ENCODE data around the gene CECR2.
"Not testable (repeated sequence)": the region's sequence is repeated elsewhere in the genome, so short reads cannot be mapped to it uniquely, and the experiment has no call there.

CECR2 gene

GRCh38 chr22:17523925-17524324 lies 154.7 kb downstream of the CECR2 start:
- no peak for DNase-seq

DNA sequence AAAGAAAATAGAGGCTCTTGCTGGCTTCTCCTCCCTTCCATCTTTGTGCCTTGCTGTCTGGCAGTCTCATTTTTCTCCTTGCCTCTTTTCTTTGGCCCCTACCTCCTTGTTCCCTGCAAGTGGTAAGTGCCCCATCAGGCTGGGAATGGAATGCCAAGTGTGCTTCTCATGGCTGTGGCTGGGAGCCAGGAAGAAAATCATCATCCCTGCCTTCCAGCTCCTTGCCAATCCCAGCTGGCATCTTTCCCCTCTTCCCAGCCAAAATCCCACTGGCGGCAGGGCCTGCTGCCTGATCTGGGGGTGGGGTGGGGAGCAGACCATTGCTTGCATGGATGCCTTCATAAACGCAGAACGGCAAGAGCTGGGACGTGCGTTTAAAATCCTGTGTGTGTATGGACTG lies 167.0 kb downstream of the CECR2 start:
- no peak for DNase-seq

DNA sequence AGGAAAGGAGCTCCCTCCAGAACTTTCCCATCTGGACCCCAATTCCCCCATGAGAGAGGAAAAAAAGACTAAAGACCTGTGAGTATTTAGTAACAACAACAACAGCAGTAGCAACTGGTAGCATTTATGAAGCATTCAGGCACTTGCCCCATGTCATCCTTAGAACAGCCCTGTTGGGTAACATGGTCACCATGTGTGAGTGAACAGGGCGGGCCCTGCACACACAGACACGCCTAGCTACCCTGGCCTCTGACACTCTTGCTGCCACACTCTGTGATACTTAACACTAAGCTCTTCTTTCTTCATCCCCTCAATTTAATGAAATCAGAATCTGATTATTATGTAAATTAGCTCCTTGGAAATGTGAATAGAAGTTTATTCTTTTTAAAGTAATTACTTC lies 167.9 kb downstream of the CECR2 start:
- no peak for DNase-seq

GRCh38 chr22:17540481-17540880 lies 171.2 kb downstream of the CECR2 start:
- no peak for DNase-seq

DNA sequence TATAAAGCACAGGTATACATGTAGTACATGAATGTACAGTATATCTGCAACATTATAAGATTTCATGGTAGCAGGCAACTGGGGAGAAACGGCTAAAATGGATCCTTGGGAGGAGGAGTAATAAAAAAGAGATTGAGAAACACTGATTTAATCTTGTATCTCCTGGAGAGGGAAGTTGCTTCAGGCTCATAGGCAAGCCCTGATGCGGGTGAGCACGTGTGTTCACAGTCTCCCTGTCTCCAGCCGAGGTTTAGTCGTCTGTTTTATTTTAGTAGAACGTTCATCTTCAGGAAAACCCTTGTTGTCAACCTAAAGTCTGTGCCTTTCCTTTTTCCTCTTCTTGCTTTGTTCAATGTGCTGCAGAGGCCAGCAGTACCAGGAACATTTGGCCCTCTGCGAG lies 172.2 kb downstream of the CECR2 start:
- no peak for DNase-seq

- DNase-seq, result no peak
Observed at GRCh38 chr22:17542452-17542851, 173.2 kb downstream of the CECR2 start.

- DNase-seq, result no peak
Observed at GRCh38 chr22:17548010-17548755, 178.9 kb downstream of the CECR2 start.

DNA sequence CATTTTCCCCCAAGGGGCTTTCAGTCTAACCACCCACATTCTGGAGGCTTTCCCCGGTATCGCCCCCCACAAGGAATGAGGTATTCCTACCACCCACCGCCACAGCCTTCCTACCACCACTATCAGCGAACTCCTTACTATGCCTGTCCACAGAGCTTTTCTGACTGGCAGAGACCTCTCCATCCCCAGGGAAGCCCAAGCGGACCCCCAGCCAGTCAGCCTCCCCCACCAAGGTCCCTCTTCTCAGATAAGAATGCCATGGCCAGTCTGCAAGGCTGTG lies 179.4 kb downstream of the CECR2 start:
- DNase-seq, result no peak

DNA sequence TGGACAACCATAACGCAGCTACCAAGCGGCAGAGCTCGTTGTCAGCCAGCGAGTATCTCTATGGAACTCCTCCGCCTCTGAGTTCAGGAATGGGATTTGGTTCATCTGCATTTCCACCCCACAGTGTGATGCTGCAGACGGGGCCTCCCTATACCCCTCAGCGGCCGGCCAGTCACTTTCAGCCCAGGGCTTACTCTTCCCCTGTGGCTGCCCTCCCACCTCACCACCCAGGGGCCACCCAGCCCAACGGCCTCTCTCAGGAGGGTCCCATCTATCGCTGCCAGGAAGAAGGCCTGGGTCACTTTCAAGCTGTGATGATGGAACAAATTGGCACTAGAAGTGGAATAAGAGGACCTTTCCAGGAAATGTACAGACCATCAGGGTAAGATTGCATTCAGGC lies 179.9 kb downstream of the CECR2 start:
- no peak for DNase-seq

- no peak for DNase-seq
Observed at GRCh38 chr22:17549655-17550054, 180.4 kb downstream of the CECR2 start.

GRCh38 chr22:17552737-17553136 lies 183.5 kb downstream of the CECR2 start:
- DNase-seq, result no peak

- no peak for DNase-seq
Observed at GRCh38 chr22:17554814-17555213, 185.6 kb downstream of the CECR2 start.

DNA sequence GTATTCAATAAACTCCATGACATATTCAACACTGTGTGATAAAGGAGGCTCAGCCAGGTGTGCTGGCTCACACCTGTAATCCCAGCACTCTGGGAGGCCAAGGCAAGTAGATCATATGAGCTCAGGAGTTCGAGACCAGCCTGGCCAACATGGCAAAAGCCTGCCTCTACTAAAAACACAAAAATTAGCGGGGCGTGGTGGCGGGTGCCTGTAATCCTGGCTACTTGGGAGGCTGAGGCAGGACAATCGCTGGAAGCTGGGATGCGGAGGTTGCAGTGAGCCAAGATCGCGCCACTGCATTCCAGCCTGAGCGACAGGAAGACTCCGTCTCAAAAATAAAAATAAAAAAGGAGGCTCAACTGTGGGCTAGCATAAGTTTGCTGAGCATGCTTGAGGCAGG lies 189.9 kb downstream of the CECR2 start:
- no peak for DNase-seq

- no peak for DNase-seq
Observed at GRCh38 chr22:17562906-17563870, 193.9 kb downstream of the CECR2 start, which contains the start of gene SLC25A18. Gene SLC25A18 (plus strand): TSS chr22:17563498. CDS start chr22:17579945, 16,447 bp downstream.

DNA sequence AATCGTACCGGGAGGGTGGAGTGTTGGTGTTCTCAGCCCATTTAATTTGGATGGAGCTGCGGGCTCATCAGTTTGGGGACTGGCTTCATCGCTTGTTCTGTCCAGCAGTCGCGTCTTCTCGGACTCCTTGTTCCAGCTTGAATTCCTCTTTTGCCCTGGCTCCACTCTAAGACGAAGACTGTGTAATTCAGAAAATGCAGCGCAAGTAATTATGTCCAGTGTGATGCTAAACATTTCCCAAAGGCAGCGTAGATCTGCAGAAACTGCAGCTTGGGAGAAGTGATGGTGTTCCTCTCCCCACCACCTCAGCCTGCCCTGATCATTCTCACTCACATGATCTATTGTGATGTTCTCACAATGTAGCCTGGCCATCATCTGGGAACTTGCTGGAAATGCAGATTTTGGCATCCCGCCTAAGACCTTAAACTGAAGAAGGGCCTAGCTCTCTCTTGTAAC lies 194.7 kb downstream of the CECR2 start:
- DNase-seq, result no peak

GRCh38 chr22:17566016-17566687 lies 196.9 kb downstream of the CECR2 start:
- not testable (repeated sequence) for DNase-seq

DNA sequence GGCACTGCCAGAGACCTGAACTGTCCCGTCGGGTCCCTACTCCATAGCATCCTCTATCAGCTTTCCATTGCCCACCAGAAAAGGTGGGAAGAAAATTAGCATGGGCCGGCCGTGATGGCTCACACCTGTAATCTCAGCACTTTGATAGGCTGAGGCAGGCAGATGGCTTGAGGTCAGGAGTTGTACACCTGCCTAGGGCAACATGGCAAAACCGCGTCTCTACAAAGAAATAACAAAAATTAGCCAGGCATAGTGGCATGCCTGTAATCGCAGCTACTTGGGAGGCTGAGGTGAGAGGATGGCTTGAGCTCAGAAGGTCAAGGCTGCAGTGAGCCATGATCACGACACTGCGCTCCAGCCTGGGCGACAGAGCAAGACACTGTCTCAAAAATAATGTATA lies 197.5 kb downstream of the CECR2 start:
- no peak for DNase-seq

GRCh38 chr22:17569971-17570511 lies 200.8 kb downstream of the CECR2 start:
- DNase-seq, result no peak

DNA sequence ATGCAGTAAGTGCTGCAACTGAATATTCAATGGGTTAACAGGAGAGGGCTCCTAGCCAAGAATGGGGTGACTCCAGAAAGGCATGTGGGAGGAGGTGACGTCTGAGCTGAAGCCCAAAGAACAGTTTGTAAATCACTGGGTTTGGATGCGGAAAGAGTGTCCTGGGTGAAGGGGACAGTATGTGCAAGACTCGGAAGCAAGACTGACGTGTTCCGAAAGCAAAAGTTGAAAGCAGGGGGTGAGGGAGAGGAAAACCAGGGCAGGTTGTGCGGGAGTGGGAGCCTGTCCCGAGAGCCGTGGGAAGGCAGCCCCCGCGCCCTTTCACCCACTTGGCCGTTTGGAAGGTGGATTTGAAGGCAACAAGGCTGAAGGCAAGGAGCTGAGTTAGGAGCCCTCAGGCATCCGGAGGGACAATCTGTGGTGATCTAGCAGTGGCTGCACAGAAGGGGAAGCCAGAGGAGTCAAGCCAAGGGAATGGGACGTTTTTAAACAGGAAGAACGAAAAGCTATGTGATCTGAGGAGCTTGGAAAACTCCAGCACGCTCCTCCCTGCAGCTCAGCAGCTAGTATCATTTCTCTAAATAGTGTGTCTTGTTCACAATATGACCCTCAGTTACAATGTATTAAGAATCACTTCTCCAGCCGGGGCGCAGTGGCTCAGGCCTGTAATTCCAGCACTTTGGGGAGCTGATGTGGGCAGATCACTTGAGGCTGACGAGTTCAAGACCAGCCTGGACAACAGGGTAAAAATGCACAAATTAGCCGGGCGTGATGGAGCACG lies 201.8 kb downstream of the CECR2 start:
- no peak for DNase-seq

DNA sequence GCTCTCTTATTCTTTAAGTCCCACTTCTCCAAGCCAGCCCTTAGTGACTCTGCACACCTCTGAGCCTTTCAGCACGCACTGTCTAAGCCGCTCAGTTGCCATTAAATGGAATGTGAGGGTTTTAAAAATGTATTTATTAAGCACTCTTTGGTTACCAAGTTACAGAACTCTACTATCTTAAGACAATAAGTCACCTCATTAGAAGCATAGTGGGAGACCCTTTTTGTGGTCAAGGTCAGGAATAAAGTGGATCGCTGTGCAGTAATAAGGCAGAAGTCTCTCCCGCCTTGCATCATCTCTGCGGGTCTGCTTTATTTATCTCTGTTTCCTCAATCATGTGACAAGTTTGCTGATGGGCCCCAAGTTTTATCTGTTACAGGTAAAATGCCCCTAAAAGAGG lies 205.9 kb downstream of the CECR2 start:
- no peak for DNase-seq

- no peak for DNase-seq
Observed at GRCh38 chr22:17575681-17576080, 206.4 kb downstream of the CECR2 start.

DNA sequence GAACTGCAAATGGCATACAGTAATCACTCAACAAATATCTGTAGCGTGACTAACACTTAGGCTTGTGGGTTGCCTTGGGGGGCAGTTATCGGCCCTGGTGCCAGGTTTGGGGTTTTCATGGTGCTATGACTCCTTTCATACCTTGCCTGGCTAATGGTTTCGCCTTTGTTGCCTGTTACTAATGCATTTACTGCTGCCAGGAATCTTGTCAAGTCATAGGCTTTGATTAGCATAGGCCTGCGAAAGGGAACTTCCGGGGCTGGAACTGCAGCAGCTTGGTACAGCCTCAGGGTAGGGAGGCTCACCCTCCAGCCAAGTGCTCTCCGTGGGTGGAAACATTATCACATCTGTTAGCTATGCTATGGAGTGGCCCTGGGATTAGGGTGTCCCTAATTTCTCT lies 207.2 kb downstream of the CECR2 start:
- no peak for DNase-seq
